Suprapubic skin (tissue), 4 donors: ENCODE measurements around the gene MISP. TPM values are rescaled to one million over a fixed set of nuclear protein-coding genes. Genes with fewer than 3 reads are reported as not detected.

Experiments
- DNase-seq, 2 donors: peaks; one replicate each; pipeline ENCODE4 v3.0.0-alpha.2; 2019; ENCODE audit warnings: low spot score in 2 of 2
- H3K27ac ChIP-seq: fragments of 200-600 bp; sonication (generic); one replicate; pipeline ENCODE4 v1.5.1; 2019
- H3K27me3 ChIP-seq: fragments of 200-600 bp; sonication (generic); one replicate; pipeline ENCODE4 v1.5.1; 2019
- H3K36me3 ChIP-seq: fragments of 200-600 bp; sonication (generic); one replicate; pipeline ENCODE4 v1.5.1; 2019
- H3K4me1 ChIP-seq: fragments of 200-600 bp; sonication (generic); one replicate; pipeline ENCODE4 v1.5.1; 2019
- H3K4me3 ChIP-seq: fragments of 200-600 bp; sonication (generic); one replicate; pipeline ENCODE4 v1.5.1; 2019; ENCODE audit warnings: mild to moderate bottlenecking
- H3K9me3 ChIP-seq: fragments of 200-600 bp; sonication (generic); one replicate; pipeline ENCODE4 v1.5.1; 2019
- CTCF ChIP-seq, 2 donors: fragments of 200-600 bp in 1 of 2; fragments of 450-650 bp in 1 of 2; sonication (generic) in 1 of 2; IDR thresholded peaks; one replicate each; pipeline ENCODE4 v1.5.1; 2016 to 2019; ENCODE audit warnings: antibody characterized with exemption in 2 of 2, mild to moderate bottlenecking in 1 of 2, moderate library complexity in 1 of 2
- EP300 ChIP-seq: sonication (generic); formaldehyde crosslinking; IDR thresholded peaks from one replicate; pipeline ENCODE4 v1.6.1; 2017; ENCODE audit warnings: antibody characterized with exemption
- POLR2A ChIP-seq, 2 donors: fragments of 450-650 bp; IDR thresholded peaks; one replicate each; pipeline ENCODE4 v1.6.1; 2017; ENCODE audit warnings: antibody characterized with exemption in 2 of 2, mild to moderate bottlenecking in 2 of 2, moderate library complexity in 2 of 2
- POLR2AphosphoS5 ChIP-seq, 3 donors: sonication (generic); formaldehyde crosslinking; IDR thresholded peaks; one replicate each; pipeline ENCODE4 v1.6.1; 2017; ENCODE audit warnings: antibody characterized with exemption in 3 of 3
- WGBS: methylation state at CpG from one replicate; pipeline ENCODE4 v1.1.5; 2018; 5-methylcytosine and 5-hydroxymethylcytosine counted together
- total RNA-seq, 4 donors: library from RNA; depleted of rRNA; stranded (reverse); fragments of >200 nt; gene quantifications; one replicate each; pipeline ENCODE4 v1.1.0, GENCODE V29; 2016

Gene MISP
- total RNA-seq, 4 donors from 2014 or later: 0.60 to 6.5 (median 2.0) TPM; not detected in 1

- peaks cover 11% of the 10 kb centered on the region for H3K36me3 ChIP-seq
- H3K4me3 ChIP-seq: no peak overlapping the region
- 48% methylated on average over 21 of the region's 30 CpGs for WGBS
- H3K9me3 ChIP-seq: no peaks in the 10 kb centered on the region
- DNase-seq: peak in 1 of 2 donors; percentile 71
- peaks cover 18% of the 10 kb centered on the region for H3K4me1 ChIP-seq
- H3K27ac ChIP-seq: peak overlapping the region; percentile 67
- TF ChIP-seq POLR2AphosphoS5 (IDR thresholded peaks at IDR 0.05) (no peak), POLR2A (IDR thresholded peaks at IDR 0.05) (no peak), CTCF (IDR thresholded peaks at IDR 0.05) (no peak), EP300 (no peak)
- no peaks in the 10 kb centered on the region for H3K27me3 ChIP-seq
Measured at GRCh38 chr19:751501-752341, 809 bp downstream of the MISP start.

- H3K9me3 ChIP-seq: no peaks in the 10 kb centered on the region
- no peaks in the 10 kb centered on the region for H3K36me3 ChIP-seq
- 26% methylated on average over 21 of the region's 39 CpGs for WGBS
- H3K27me3 ChIP-seq: no peaks in the 10 kb centered on the region
- H3K4me1 ChIP-seq: peaks cover 18% of the 10 kb centered on the region
- H3K27ac ChIP-seq: peak overlapping the region; percentile 67
- TF ChIP-seq EP300 (no peak), CTCF (IDR thresholded peaks at IDR 0.05) (no peak), POLR2AphosphoS5 (IDR thresholded peaks at IDR 0.05) (no peak), POLR2A (IDR thresholded peaks at IDR 0.05) (no peak)
- peak in 1 of 2 donors; percentile 66 for DNase-seq
- H3K4me3 ChIP-seq: no peak overlapping the region
Measured at GRCh38 chr19:752652-753517, 2.0 kb downstream of the MISP start.

- H3K36me3 ChIP-seq: no peaks in the 10 kb centered on the region
- H3K4me1 ChIP-seq: peaks cover 18% of the 10 kb centered on the region
- no peak overlapping the region for H3K27ac ChIP-seq
- DNase-seq: no peak
- WGBS: 90% methylated on average over 9 of the region's 9 CpGs
- TF ChIP-seq POLR2A (IDR thresholded peaks at IDR 0.05): no peak
- no peak for TF ChIP-seq POLR2AphosphoS5 (IDR thresholded peaks at IDR 0.05)
- TF ChIP-seq CTCF (IDR thresholded peaks at IDR 0.05): no peak
- TF ChIP-seq EP300: no peak
- no peaks in the 10 kb centered on the region for H3K27me3 ChIP-seq
- H3K9me3 ChIP-seq: no peaks in the 10 kb centered on the region
- H3K4me3 ChIP-seq: no peak overlapping the region
Measured at GRCh38 chr19:754530-754929, 3.6 kb downstream of the MISP start.

GRCh38 chr19:755063-755462, 4.2 kb downstream of the MISP start:
- WGBS: 84% methylated on average over 4 of the region's 15 CpGs
- no peaks in the 10 kb centered on the region for H3K27me3 ChIP-seq
- no peaks in the 10 kb centered on the region for H3K36me3 ChIP-seq
- H3K9me3 ChIP-seq: no peaks in the 10 kb centered on the region
- H3K4me1 ChIP-seq: peaks cover 18% of the 10 kb centered on the region
- H3K27ac ChIP-seq: no peak overlapping the region
- no peak for DNase-seq
- TF ChIP-seq CTCF (IDR thresholded peaks at IDR 0.05): no peak
- TF ChIP-seq EP300: no peak
- no peak for TF ChIP-seq POLR2A (IDR thresholded peaks at IDR 0.05)
- H3K4me3 ChIP-seq: no peak overlapping the region

- no peak overlapping the region for H3K27ac ChIP-seq
- no peaks in the 10 kb centered on the region for H3K9me3 ChIP-seq
- H3K27me3 ChIP-seq: no peaks in the 10 kb centered on the region
- no peak overlapping the region for H3K4me3 ChIP-seq
- no peak for DNase-seq
- no peak for TF ChIP-seq POLR2A (IDR thresholded peaks at IDR 0.05)
- TF ChIP-seq EP300: no peak
- TF ChIP-seq POLR2AphosphoS5 (IDR thresholded peaks at IDR 0.05): no peak
- no peak for TF ChIP-seq CTCF (IDR thresholded peaks at IDR 0.05)
- H3K4me1 ChIP-seq: peaks cover 11% of the 10 kb centered on the region
- no peaks in the 10 kb centered on the region for H3K36me3 ChIP-seq
Measured at GRCh38 chr19:756236-756635, 5.3 kb downstream of the MISP start.
